ENCODE data around the gene CDH2.

CDH2 gene

DNA sequence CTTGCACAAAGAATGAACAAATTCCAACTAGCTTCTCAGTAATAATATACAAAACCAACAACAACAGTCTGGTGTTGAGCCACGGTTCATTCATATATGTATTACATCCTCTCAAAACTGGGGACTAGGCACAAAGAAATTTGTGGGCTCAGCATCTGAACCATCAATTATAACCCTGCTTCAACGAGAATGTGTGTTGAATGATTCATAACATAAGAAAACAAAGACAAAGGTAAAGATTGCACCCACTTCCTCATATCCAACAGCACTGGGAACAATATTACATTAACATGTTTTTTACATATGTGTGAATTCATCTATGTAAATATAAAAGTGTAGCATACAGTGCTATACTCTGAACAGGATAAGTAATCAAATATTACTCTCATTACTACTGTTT is 144.8 kb downstream of the CDH2 start:
- no peak for DNase-seq (ENCODE audit: low read depth)
- H3K4me3 ChIP-seq (ENCODE audit: control insufficient read depth, low read depth, low read length) = no peak overlapping the region
- TF ChIP-seq, protein P1, sequence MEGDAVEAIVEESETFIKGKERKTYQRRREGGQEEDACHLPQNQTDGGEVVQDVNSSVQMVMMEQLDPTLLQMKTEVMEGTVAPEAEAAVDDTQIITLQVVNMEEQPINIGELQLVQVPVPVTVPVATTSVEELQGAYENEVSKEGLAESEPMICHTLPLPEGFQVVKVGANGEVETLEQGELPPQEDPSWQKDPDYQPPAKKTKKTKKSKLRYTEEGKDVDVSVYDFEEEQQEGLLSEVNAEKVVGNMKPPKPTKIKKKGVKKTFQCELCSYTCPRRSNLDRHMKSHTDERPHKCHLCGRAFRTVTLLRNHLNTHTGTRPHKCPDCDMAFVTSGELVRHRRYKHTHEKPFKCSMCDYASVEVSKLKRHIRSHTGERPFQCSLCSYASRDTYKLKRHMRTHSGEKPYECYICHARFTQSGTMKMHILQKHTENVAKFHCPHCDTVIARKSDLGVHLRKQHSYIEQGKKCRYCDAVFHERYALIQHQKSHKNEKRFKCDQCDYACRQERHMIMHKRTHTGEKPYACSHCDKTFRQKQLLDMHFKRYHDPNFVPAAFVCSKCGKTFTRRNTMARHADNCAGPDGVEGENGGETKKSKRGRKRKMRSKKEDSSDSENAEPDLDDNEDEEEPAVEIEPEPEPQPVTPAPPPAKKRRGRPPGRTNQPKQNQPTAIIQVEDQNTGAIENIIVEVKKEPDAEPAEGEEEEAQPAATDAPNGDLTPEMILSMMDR (IDR thresholded peaks at IDR 0.05; ENCODE audit: control insufficient read depth, insufficient read depth, low read depth, low read length, missing control alignments) = no peak

DNA sequence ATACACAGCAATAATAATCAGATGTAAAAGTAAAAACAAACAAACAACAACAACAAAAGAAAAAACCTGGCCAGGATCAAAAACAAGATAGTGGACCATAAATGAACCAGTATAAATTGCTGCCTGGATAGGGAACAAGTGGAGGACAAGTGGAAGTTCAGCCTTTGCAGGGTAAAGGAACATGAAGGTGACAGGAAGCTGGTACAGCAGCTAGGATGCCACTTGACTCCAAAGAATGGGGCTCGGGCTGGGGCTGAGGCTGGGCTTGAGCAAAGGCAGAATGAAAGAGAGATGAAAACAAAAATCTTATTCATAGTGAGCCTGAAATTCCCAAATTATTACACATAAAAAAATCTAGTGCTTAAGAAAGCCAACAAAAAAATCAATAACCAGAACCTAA is 146.5 kb downstream of the CDH2 start:
- no peak for DNase-seq (ENCODE audit: low read depth)
- TF ChIP-seq, protein P1 (IDR thresholded peaks at IDR 0.05; ENCODE audit: control insufficient read depth, insufficient read depth, low read depth, low read length, missing control alignments) = no peak
- no peak overlapping the region for H3K4me3 ChIP-seq (ENCODE audit: control insufficient read depth, low read depth, low read length)

DNA sequence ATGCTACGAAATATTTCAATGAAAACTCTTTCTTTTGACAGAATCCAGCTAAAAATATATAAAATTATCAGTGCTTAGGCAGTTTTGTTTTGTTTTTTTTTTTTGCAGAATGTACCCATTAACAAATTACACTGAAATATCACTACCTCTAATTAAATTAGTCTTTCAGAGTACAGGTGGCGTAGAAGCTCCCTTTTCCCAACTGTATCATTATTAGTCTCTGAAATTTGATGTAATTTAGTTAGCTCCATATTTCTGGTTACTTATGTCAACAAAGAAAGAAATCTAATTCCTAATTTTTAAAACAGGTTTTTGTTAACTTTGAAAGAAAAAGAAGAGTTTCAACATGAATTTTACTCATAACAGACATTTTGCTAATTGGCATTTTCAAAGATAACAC is 149.2 kb downstream of the CDH2 start:
- TF ChIP-seq, protein P1 (IDR thresholded peaks at IDR 0.05; ENCODE audit: control insufficient read depth, insufficient read depth, low read depth, low read length, missing control alignments) = no peak

DNA sequence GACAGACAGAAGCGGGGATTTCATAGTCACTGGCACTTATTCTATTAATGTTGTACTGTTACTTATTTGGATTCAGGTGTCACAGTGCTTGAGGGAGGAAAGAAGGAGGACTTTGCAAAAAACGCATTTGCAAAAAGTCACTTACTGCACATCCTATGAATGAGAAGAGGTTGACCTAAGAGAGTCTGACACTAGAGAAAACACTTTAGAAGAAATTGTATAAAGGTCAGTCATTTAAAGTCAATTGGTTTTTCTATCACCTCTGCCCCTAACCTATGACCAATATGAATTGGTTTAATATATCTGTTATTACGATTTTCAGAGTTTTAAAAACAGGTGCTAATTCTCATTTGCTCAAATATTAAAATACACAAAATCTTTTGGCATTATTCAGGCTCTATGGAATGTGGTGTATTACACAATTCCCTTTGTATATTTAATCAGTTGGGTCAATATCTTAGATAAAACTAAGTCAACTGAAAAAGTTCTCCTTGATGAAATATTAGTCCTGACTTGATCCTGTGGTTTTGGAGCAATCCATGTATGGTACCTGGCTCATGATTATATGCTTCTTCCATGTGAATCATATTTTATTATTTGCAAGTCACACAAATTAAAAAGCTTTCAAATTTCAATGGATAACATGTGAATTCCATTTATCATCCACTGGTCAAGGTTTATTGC is 157.4 kb downstream of the CDH2 start:
- TF ChIP-seq, protein P1 (IDR thresholded peaks at IDR 0.05; ENCODE audit: control insufficient read depth, insufficient read depth, low read depth, low read length, missing control alignments) = no peak
- no peak for DNase-seq (ENCODE audit: low read depth)
- H3K4me3 ChIP-seq (ENCODE audit: control insufficient read depth, low read depth, low read length) = no peak overlapping the region

More for the DNA sequence above, 149.2 kb downstream of the CDH2 start:
- H3K4me3 ChIP-seq (ENCODE audit: control insufficient read depth, low read depth, low read length) = no peak overlapping the region
- DNase-seq (ENCODE audit: low read depth) = no peak

DNA sequence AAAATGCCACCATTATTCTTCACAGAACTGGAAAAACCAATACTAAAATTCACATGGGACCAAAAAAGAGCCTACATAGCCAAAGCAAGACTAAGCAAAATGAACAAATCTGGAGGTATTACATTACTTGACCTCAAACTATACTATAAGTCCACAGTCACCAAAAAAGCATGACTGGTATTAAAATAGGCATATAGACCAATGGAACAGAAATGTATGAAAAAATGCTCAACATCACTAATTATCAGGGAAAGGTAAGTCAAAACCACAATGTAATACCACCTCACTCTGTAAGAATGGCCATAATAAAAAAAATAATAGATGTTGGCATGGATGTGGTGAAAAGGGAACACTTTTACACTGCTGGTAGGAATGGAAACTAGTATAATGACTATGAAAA is 158.6 kb downstream of the CDH2 start:
- no peak overlapping the region for H3K4me3 ChIP-seq (ENCODE audit: control insufficient read depth, low read depth, low read length)
- TF ChIP-seq, protein P1 (IDR thresholded peaks at IDR 0.05; ENCODE audit: control insufficient read depth, insufficient read depth, low read depth, low read length, missing control alignments) = no peak
- no peak for DNase-seq (ENCODE audit: low read depth)

DNA sequence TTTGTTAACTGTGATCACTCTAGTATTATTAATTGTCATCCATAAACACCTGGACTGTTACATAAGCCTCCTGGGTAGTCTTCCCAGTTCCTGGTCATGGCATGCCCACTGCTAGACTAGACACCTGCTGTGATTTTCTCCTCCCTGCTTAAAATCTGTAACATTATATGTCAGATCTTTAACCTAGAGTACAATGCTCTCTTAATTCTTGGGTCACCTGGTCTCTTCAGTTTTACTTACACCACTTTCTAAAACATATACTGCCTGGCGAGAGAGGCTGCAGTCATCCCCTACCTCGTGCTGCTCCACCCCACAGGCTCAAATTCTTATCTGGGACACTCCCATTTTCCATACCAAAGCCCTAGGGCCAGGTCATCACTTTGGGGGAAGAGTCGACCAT is 161.3 kb downstream of the CDH2 start:
- no peak overlapping the region for H3K4me3 ChIP-seq (ENCODE audit: control insufficient read depth, low read depth, low read length)
- DNase-seq (ENCODE audit: low read depth) = no peak
- TF ChIP-seq, protein P1 (IDR thresholded peaks at IDR 0.05; ENCODE audit: control insufficient read depth, insufficient read depth, low read depth, low read length, missing control alignments) = no peak
